ENCODE results near the gene RAB40C. TPM values are rescaled to one million over a fixed set of nuclear protein-coding genes. Genes with fewer than 3 reads are reported as not detected.

The RAB40C gene
- total and polyA plus RNA-seq, 4 donors, result 6.1 to 11.0 (median 9.2) TPM

GRCh38 chr16:582218-582613, 7.7 kb upstream of the RAB40C start:
- Histone ChIP-seq H3K4me1 (ENCODE audit: control insufficient read depth in 4 of 4, insufficient read depth in 4 of 4, low read length in 3 of 4) (peaks cover 11 to 40% (median 31%) of the 10 kb centered on the region in 4 donors), H3K36me3 (ENCODE audit: control insufficient read depth in 4 of 4, insufficient read depth in 3 of 4, low read depth in 1 of 4, low read length in 3 of 4) (no peaks in the 10 kb centered on the region), H3K9me3 (ENCODE audit: control insufficient read depth in 4 of 4, low read length in 3 of 4) (no peaks in the 10 kb centered on the region), H3K9ac (ENCODE audit: low read depth in 1 of 2, low read length in 2 of 2) (no peak overlapping the region), H3K27ac (ENCODE audit: low read depth in 1 of 2, low read length in 2 of 2) (no peak overlapping the region), H3K4me3 (ENCODE audit: low read depth in 1 of 3, low read length in 3 of 3) (no peak overlapping the region), H3K27me3 (ENCODE audit: control insufficient read depth in 4 of 4, insufficient read depth in 4 of 4, low read length in 3 of 4) (no peaks in the 10 kb centered on the region)
- WGBS, result 93% methylated on average over 18 of the region's 18 CpGs
- no peak for DNase-seq (ENCODE audit: low spot score)
- TF ChIP-seq ATF3 (IDR thresholded peaks at IDR 0.05) (no peak), EGR1 (IDR thresholded peaks at IDR 0.05; ENCODE audit: low read depth in 2 of 2) (no peak), YY1 (IDR thresholded peaks at IDR 0.05) (no peak), RXRA (IDR thresholded peaks at IDR 0.05) (no peak), FOXA2 (IDR thresholded peaks at IDR 0.05) (no peak), HNF4A (conservative IDR thresholded peaks at IDR 0.05) (no peak), SP1 (IDR thresholded peaks at IDR 0.05) (no peak), RAD21 (IDR thresholded peaks at IDR 0.05) (no peak), TAF1 (conservative IDR thresholded peaks at IDR 0.05) (no peak), FOXA1 (IDR thresholded peaks at IDR 0.05) (no peak), MAX (IDR thresholded peaks at IDR 0.05) (no peak), CTCF (IDR thresholded peaks at IDR 0.05; ENCODE audit: low read depth, low read length, missing input control) (no peak), REST (IDR thresholded peaks at IDR 0.05) (no peak), NR2F2 (IDR thresholded peaks at IDR 0.05) (no peak), HNF4G (IDR thresholded peaks at IDR 0.05) (no peak), GABPA (IDR thresholded peaks at IDR 0.05 in 1 of 2, conservative IDR thresholded peaks at IDR 0.05 in 1 of 2) (no peak), JUND (IDR thresholded peaks at IDR 0.05) (no peak), ZBTB33 (IDR thresholded peaks at IDR 0.05) (no peak)

Data from liver (tissue), 9 donors.